Mesenchymal stem cell (in vitro differentiated cells and primary cell): ENCODE results near the gene SSH2.

Source experiments
- DNase-seq: peaks from one replicate; pipeline ENCODE4 v3.0.0-alpha.2; 2013
- H2AFZ ChIP-seq: one replicate; pipeline ENCODE4 v1.6.1; 2013; ENCODE audit warnings: low read depth, mild to moderate bottlenecking, control low read depth, inconsistent platforms, low read length, moderate library complexity
- H2AK5ac ChIP-seq: 2 replicates; pipeline ENCODE4 v1.6.1; 2013; ENCODE audit warnings: low read length, moderate library complexity, mild to moderate bottlenecking, inconsistent platforms; ENCODE audit not compliant: severe bottlenecking
- H2BK120ac ChIP-seq: one replicate; pipeline ENCODE4 v1.6.1; 2013; ENCODE audit warnings: low read depth, mild to moderate bottlenecking, inconsistent platforms, low read length, moderate library complexity
- H2BK12ac ChIP-seq, 2 experiments: one replicate each; pipeline ENCODE4 v1.6.1; 2013; ENCODE audit warnings: inconsistent platforms in 2 of 2, low read length in 2 of 2, mild to moderate bottlenecking in 2 of 2, moderate library complexity in 2 of 2, control low read depth in 1 of 2
- H2BK15ac ChIP-seq: one replicate; pipeline ENCODE4 v1.6.1; 2013; ENCODE audit warnings: mild to moderate bottlenecking, low read depth, inconsistent platforms; ENCODE audit not compliant: poor library complexity, severe bottlenecking
- H2BK5ac ChIP-seq: 2 replicates; pipeline ENCODE4 v1.6.1; 2013; ENCODE audit warnings: low read depth, mild to moderate bottlenecking, low read length, control low read depth, inconsistent platforms; ENCODE audit not compliant: poor library complexity, severe bottlenecking
- H3K14ac ChIP-seq, 2 experiments: one replicate each; pipeline ENCODE4 v1.6.1; 2013; ENCODE audit warnings: inconsistent platforms in 2 of 2, low read length in 2 of 2, control low read depth in 1 of 2, mild to moderate bottlenecking in 1 of 2, moderate library complexity in 1 of 2
- H3K18ac ChIP-seq, 2 experiments: one replicate each; pipeline ENCODE4 v1.6.1; 2013; ENCODE audit warnings: inconsistent platforms in 2 of 2, low read length in 2 of 2, control low read depth in 1 of 2, low read depth in 1 of 2, mild to moderate bottlenecking in 1 of 2
- H3K23ac ChIP-seq, 2 experiments: one replicate each; pipeline ENCODE4 v1.6.1; 2013; ENCODE audit warnings: inconsistent platforms in 2 of 2, low read length in 2 of 2, mild to moderate bottlenecking in 2 of 2, moderate library complexity in 2 of 2, control low read depth in 1 of 2
- H3K27ac ChIP-seq: 2 replicates; pipeline ENCODE4 v1.5.1; 2013; ENCODE audit warnings: mild to moderate bottlenecking, moderate library complexity, low read length, control low read depth, inconsistent platforms; ENCODE audit not compliant: poor library complexity, severe bottlenecking
- H3K27me3 ChIP-seq, 2 experiments: 2 replicates each; pipeline versions ENCODE4 v1.6.1 to v1.7.0; 2013; ENCODE audit warnings: low read length in 2 of 2, mild to moderate bottlenecking in 2 of 2, moderate library complexity in 2 of 2, control low read depth in 1 of 2, inconsistent platforms in 1 of 2; ENCODE audit not compliant: control insufficient read depth in 1 of 2, insufficient read depth in 1 of 2
- H3K36me3 ChIP-seq, 2 experiments: 2 replicates each; pipeline versions ENCODE4 v1.6.1 to v1.7.0; 2013; ENCODE audit warnings: low read length in 2 of 2, control low read depth in 1 of 2, inconsistent platforms in 1 of 2, low read depth in 1 of 2, mild to moderate bottlenecking in 1 of 2; ENCODE audit not compliant: insufficient read depth in 2 of 2, control insufficient read depth in 1 of 2
- H3K4ac ChIP-seq, 2 experiments: one replicate each; pipeline ENCODE4 v1.6.1; 2013; ENCODE audit warnings: inconsistent platforms in 2 of 2, low read length in 2 of 2, mild to moderate bottlenecking in 2 of 2, moderate library complexity in 2 of 2, control low read depth in 1 of 2, low read depth in 1 of 2
- H3K4me1 ChIP-seq: 2 replicates; pipeline ENCODE4 v1.6.1; 2013; ENCODE audit warnings: low read depth, low read length, control low read depth; ENCODE audit not compliant: control insufficient read depth, insufficient read depth
- H3K4me2 ChIP-seq: 2 replicates; pipeline ENCODE4 v1.6.1; 2013; ENCODE audit warnings: low read length, mild to moderate bottlenecking, inconsistent platforms; ENCODE audit not compliant: poor library complexity, severe bottlenecking
- H3K4me3 ChIP-seq, 2 experiments: 2 replicates each; pipeline versions ENCODE4 v1.5.1 to v1.7.0; 2013; ENCODE audit warnings: low read length in 2 of 2, mild to moderate bottlenecking in 2 of 2, control low read depth in 1 of 2, low read depth in 1 of 2; ENCODE audit not compliant: insufficient read depth in 1 of 2
- H3K79me1 ChIP-seq: replicated peaks from 2 replicates; pipeline ENCODE4 v1.6.1; 2013; ENCODE audit warnings: mild to moderate bottlenecking, control low read depth, low read length, inconsistent platforms; ENCODE audit not compliant: poor library complexity, severe bottlenecking
- H3K9ac ChIP-seq: 2 replicates; pipeline ENCODE4 v1.7.0; 2013; ENCODE audit warnings: mild to moderate bottlenecking, low read length, moderate library complexity
- H3K9me3 ChIP-seq: 2 replicates; pipeline ENCODE4 v1.7.0; 2013; ENCODE audit warnings: mild to moderate bottlenecking, low read length; ENCODE audit not compliant: control insufficient read depth
- H4K8ac ChIP-seq: one replicate; pipeline ENCODE4 v1.6.1; 2013; ENCODE audit warnings: inconsistent platforms, mild to moderate bottlenecking, low read length, moderate library complexity
- H4K91ac ChIP-seq: one replicate; pipeline ENCODE4 v1.6.1; 2013; ENCODE audit warnings: mild to moderate bottlenecking, low read length, inconsistent platforms
- WGBS: methylation state at CpG from one replicate; pipeline ENCODE4 v1.1.7; 2013; ENCODE audit warnings: mixed read lengths; 5-methylcytosine and 5-hydroxymethylcytosine counted together

SSH2 gene

DNA sequence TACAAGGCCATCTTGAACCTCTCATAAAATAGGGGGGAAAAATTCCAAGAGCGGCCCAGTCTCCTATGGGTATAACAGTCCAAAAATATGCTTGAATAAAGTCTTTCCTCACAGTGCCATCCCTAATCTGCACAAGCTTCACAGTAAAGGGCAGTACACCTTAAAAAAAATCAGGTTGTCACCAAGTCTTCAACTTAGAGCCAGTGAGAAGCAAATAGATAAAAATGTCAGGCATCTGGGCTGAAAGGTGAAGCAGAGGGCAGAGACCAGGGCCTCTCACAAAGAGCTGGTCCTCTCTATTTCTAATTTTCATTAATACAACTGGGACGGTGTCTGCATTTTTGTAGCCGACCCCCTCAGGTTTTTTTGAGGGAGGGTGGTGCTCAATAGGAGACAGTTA, 82.9 kb downstream of the SSH2 start:
- no peak overlapping the region for H2BK12ac ChIP-seq
- H3K36me3 ChIP-seq, result peaks cover 0 to 5% of the 10 kb centered on the region in 2 experiments
- no peaks in the 10 kb centered on the region for H3K27me3 ChIP-seq
- H2AK5ac ChIP-seq, result no peak overlapping the region
- H2BK5ac ChIP-seq, result no peak overlapping the region
- no peak overlapping the region for H2BK15ac ChIP-seq
- no peaks in the 10 kb centered on the region for H3K9me3 ChIP-seq
- no peak overlapping the region for H3K9ac ChIP-seq
- peaks cover 25% of the 10 kb centered on the region for H3K79me1 ChIP-seq
- H3K18ac ChIP-seq, result no peak overlapping the region
- H3K23ac ChIP-seq, result no peak overlapping the region
- no peak overlapping the region for H2AFZ ChIP-seq
- no peak overlapping the region for H2BK120ac ChIP-seq
- 100% methylated on average over 1 of the region's 3 CpGs for WGBS
- peaks cover 5% of the 10 kb centered on the region for H3K4me1 ChIP-seq
- no peak overlapping the region for H3K27ac ChIP-seq
- H3K4me2 ChIP-seq, result no peak overlapping the region
- H4K8ac ChIP-seq, result no peak overlapping the region
- H4K91ac ChIP-seq, result no peak overlapping the region
- no peak overlapping the region for H3K4me3 ChIP-seq
- H3K4ac ChIP-seq, result no peak overlapping the region
- DNase-seq, result no peak
- H3K14ac ChIP-seq, result no peak overlapping the region

DNA sequence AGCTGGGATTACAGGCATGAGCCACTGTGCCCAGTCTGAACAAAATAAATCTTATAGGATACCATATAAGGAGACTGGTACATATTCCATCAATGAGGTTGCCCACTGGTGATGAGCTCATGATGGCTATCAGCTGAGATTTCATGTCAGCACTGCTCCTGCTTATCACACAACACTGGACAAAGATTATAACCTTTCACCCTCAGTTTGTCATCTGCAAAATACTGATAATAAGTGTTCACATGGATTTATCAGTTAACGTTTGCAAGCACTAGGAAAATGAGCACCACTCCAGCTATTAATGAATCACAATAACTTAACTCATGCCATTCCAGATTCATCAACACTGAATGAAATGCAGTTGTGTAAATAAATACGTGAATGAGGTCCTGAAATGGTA, 83.7 kb downstream of the SSH2 start:
- Histone ChIP-seq H3K4ac (no peak overlapping the region), H3K4me3 (no peak overlapping the region), H2AK5ac (no peak overlapping the region), H2BK15ac (no peak overlapping the region), H4K8ac (no peak overlapping the region), H3K14ac (no peak overlapping the region), H3K9ac (no peak overlapping the region), H2AFZ (no peak overlapping the region), H3K36me3 (peaks cover 0 to 5% of the 10 kb centered on the region in 2 experiments), H2BK5ac (no peak overlapping the region), H3K79me1 (peaks cover 23% of the 10 kb centered on the region), H4K91ac (no peak overlapping the region), H3K27ac (no peak overlapping the region), H3K18ac (no peak overlapping the region), H3K9me3 (no peaks in the 10 kb centered on the region), H3K23ac (no peak overlapping the region), H2BK120ac (no peak overlapping the region), H3K4me2 (no peak overlapping the region), H3K27me3 (no peaks in the 10 kb centered on the region), H3K4me1 (peaks cover 5% of the 10 kb centered on the region), H2BK12ac (no peak overlapping the region)
- no peak for DNase-seq
- 75% methylated on average over 1 of the region's 2 CpGs for WGBS

DNA sequence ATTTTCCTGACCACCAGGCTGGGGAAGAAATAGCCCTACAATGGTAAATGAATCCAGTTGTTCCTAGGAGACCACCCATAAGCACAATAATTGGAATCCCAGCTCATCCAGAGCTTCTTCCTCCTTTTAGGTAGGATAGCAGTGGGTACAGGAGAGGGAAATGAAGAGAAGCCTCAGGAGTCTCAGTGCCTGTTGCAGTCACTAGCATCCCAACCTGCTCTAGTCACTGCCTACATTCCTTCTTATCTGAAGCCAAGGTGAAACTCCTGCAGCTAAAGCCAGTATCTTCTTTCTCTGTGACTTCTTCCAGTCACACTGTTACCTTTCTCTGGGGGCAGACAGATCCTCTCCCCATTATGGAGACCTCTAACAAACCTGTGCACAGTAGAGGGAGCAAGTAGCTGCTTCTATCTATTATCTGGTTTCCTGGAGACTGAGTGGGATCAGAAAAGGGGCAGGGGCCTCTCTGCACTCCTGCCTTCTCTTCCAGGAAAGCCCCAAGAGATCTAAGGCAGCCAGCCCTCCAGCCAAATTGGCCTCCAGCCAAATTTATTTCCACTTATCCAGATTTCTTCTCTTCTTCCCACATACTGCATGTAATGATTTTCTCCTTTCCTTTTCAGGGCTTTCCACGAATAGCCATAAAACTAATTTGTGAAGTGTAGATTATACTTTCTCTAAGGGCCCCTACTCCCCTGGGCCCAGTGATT, 85.5 kb downstream of the SSH2 start:
- peaks cover 0 to 5% of the 10 kb centered on the region in 2 experiments for H3K36me3 ChIP-seq
- H3K4me3 ChIP-seq, result no peak overlapping the region
- H2BK12ac ChIP-seq, result no peak overlapping the region
- no peak overlapping the region for H3K9ac ChIP-seq
- H4K8ac ChIP-seq, result no peak overlapping the region
- H3K4me1 ChIP-seq, result peaks cover 4% of the 10 kb centered on the region
- no peak overlapping the region for H3K4me2 ChIP-seq
- H3K14ac ChIP-seq, result no peak overlapping the region
- H2BK15ac ChIP-seq, result no peak overlapping the region
- H3K79me1 ChIP-seq, result peaks cover 26% of the 10 kb centered on the region
- H3K4ac ChIP-seq, result no peak overlapping the region
- H2AK5ac ChIP-seq, result peak overlapping the region; percentile 48
- no peak overlapping the region for H3K27ac ChIP-seq
- no CpG with 5 or more reads among the region's 1 CpG for WGBS
- DNase-seq, result peak; percentile 32
- no peak overlapping the region for H2AFZ ChIP-seq
- H3K9me3 ChIP-seq, result no peaks in the 10 kb centered on the region
- H4K91ac ChIP-seq, result no peak overlapping the region
- no peaks in the 10 kb centered on the region for H3K27me3 ChIP-seq
- no peak overlapping the region for H2BK120ac ChIP-seq
- no peak overlapping the region for H3K18ac ChIP-seq
- no peak overlapping the region for H3K23ac ChIP-seq
- no peak overlapping the region for H2BK5ac ChIP-seq

DNA sequence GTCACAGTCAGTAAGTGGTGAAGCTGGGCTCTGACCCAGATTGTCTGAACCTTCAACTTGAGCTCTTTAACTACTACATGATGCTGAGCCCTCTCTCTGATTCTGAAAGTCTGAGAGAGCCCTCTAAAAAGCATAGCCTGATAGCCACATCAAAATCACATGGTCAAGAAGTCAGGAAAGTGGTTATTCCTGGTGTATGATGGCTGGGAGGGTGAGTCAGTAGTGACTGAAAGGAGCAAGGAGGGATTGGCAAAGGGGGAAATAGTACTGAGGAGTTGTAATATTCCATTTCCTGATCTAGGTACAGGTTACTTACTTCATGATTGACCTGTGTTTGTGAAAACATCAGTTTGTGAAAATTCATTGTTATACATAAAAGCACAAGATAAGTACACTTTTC, 89.1 kb downstream of the SSH2 start:
- H4K91ac ChIP-seq, result no peak overlapping the region
- H3K79me1 ChIP-seq, result peaks cover 31% of the 10 kb centered on the region
- H3K4ac ChIP-seq, result no peak overlapping the region
- peak overlapping the region; percentile 24 for H3K27ac ChIP-seq
- H2AFZ ChIP-seq, result no peak overlapping the region
- H3K4me1 ChIP-seq, result peaks cover 15% of the 10 kb centered on the region
- H3K9me3 ChIP-seq, result no peaks in the 10 kb centered on the region
- H2BK120ac ChIP-seq, result no peak overlapping the region
- H2BK5ac ChIP-seq, result no peak overlapping the region
- H2BK15ac ChIP-seq, result no peak overlapping the region
- H3K27me3 ChIP-seq, result no peaks in the 10 kb centered on the region
- no peak overlapping the region for H2BK12ac ChIP-seq
- H3K4me2 ChIP-seq, result no peak overlapping the region
- no peak overlapping the region for H3K14ac ChIP-seq
- H4K8ac ChIP-seq, result no peak overlapping the region
- H3K9ac ChIP-seq, result no peak overlapping the region
- DNase-seq, result peak; percentile 50
- no peak overlapping the region for H3K4me3 ChIP-seq
- H3K23ac ChIP-seq, result no peak overlapping the region
- no peak overlapping the region for H3K18ac ChIP-seq
- H2AK5ac ChIP-seq, result no peak overlapping the region
- H3K36me3 ChIP-seq, result peaks cover 0 to 12% of the 10 kb centered on the region in 2 experiments
